MM.1S (cell line): ENCODE results near the gene ETV6.

ENCODE experiments used
- DNase-seq: peaks from one replicate; pipeline ENCODE4 v3.0.0-alpha.2; 2015
- H2AFZ ChIP-seq: fragments of 300-600 bp; sonication (generic); 2 replicates; pipeline ENCODE4 v1.6.0; 2016; ENCODE audit warnings: antibody characterized with exemption, low read length
- H3F3A ChIP-seq: fragments of 300-600 bp; sonication (generic); 2 replicates; pipeline ENCODE4 v1.6.1; 2016; ENCODE audit warnings: mild to moderate bottlenecking, antibody characterized with exemption, low read length, moderate library complexity, mixed read lengths; ENCODE audit not compliant: insufficient read depth
- H3K27ac ChIP-seq: fragments of 300-600 bp; sonication (generic); 2 replicates; pipeline ENCODE4 v1.5.1; 2016; ENCODE audit warnings: mild to moderate bottlenecking, low read length
- H3K27me3 ChIP-seq: fragments of 300-600 bp; sonication (generic); replicated peaks from 2 replicates; pipeline ENCODE4 v1.6.0; 2016; ENCODE audit warnings: low read length; ENCODE audit not compliant: insufficient read depth
- H3K36me3 ChIP-seq: fragments of 300-600 bp; sonication (generic); replicated peaks from 2 replicates; pipeline ENCODE4 v1.6.1; 2016; ENCODE audit warnings: mild to moderate bottlenecking, low read length, mixed read lengths; ENCODE audit not compliant: insufficient read depth
- H3K4me1 ChIP-seq: fragments of 300-600 bp; sonication (generic); 2 replicates; pipeline ENCODE4 v1.6.1; 2016; ENCODE audit warnings: low read length, mixed read lengths
- H3K4me2 ChIP-seq: fragments of 300-600 bp; sonication (generic); 2 replicates; pipeline ENCODE4 v1.6.0; 2016; ENCODE audit warnings: low read depth, low read length
- H3K4me3 ChIP-seq: fragments of 300-600 bp; sonication (generic); 2 replicates; pipeline ENCODE4 v1.5.1; 2016; ENCODE audit warnings: low read length, mixed read lengths
- H3K79me2 ChIP-seq: fragments of 300-600 bp; sonication (generic); 2 replicates; pipeline ENCODE4 v1.6.1; 2016; ENCODE audit warnings: mixed run types, low read length, mixed read lengths
- H3K9ac ChIP-seq: fragments of 300-600 bp; sonication (generic); 2 replicates; pipeline ENCODE4 v1.6.1; 2016; ENCODE audit warnings: low read length, mixed read lengths
- H3K9me2 ChIP-seq: fragments of 300-600 bp; sonication (generic); replicated peaks from 2 replicates; pipeline ENCODE4 v1.6.1; 2016; ENCODE audit warnings: mild to moderate bottlenecking, low read length, mixed read lengths; ENCODE audit not compliant: insufficient read depth
- H3K9me3 ChIP-seq: fragments of 300-600 bp; sonication (generic); replicated peaks from 2 replicates; pipeline ENCODE4 v1.6.1; 2016; ENCODE audit warnings: mild to moderate bottlenecking, low read length, mixed read lengths; ENCODE audit not compliant: insufficient read depth
- H4K20me1 ChIP-seq: fragments of 300-600 bp; sonication (generic); 2 replicates; pipeline ENCODE4 v1.6.1; 2016; ENCODE audit warnings: mild to moderate bottlenecking, low read length, moderate library complexity, mixed read lengths; ENCODE audit not compliant: insufficient read depth
- CTCF ChIP-seq: fragments of 300-600 bp; sonication (generic); IDR thresholded peaks from 2 replicates; pipeline ENCODE4 v1.5.1; 2016; ENCODE audit warnings: antibody characterized with exemption, low read length, mixed read lengths
- EZH2 ChIP-seq: fragments of 300-600 bp; sonication (generic); optimal IDR thresholded peaks from 2 replicates; pipeline ENCODE3; 2017; ENCODE audit warnings: low read depth, mild to moderate bottlenecking, antibody characterized with exemption, low read length, mixed read lengths
- EZH2phosphoT487 ChIP-seq: fragments of 300-600 bp; sonication (generic); IDR thresholded peaks from 2 replicates; pipeline ENCODE4 v1.6.1; 2018; ENCODE audit warnings: antibody characterized with exemption, low read length

ETV6 gene

GRCh38 chr12:11768233-11768965 is 118.9 kb downstream of the ETV6 start:
- H3K79me2 ChIP-seq = peaks cover 53% of the 10 kb centered on the region
- H3K9me3 ChIP-seq = no peaks in the 10 kb centered on the region
- no peak overlapping the region for H3K27ac ChIP-seq
- H2AFZ ChIP-seq = no peak overlapping the region
- no peak overlapping the region for H3K4me3 ChIP-seq
- H3K4me2 ChIP-seq = no peak overlapping the region
- no peak overlapping the region for H3K9ac ChIP-seq
- no peaks in the 10 kb centered on the region for H4K20me1 ChIP-seq
- H3K4me1 ChIP-seq = peaks cover 37% of the 10 kb centered on the region
- H3K27me3 ChIP-seq = no peaks in the 10 kb centered on the region
- H3F3A ChIP-seq = peaks cover 20% of the 10 kb centered on the region
- no peaks in the 10 kb centered on the region for H3K9me2 ChIP-seq
- H3K36me3 ChIP-seq = no peaks in the 10 kb centered on the region
- DNase-seq = no peak
- TF ChIP-seq CTCF (no peak), EZH2phosphoT487 (no peak), EZH2 (no peak)

- TF ChIP-seq CTCF (no peak), EZH2 (no peak), EZH2phosphoT487 (no peak)
- Histone ChIP-seq H3K4me1 (peaks cover 25% of the 10 kb centered on the region), H3K9ac (no peak overlapping the region), H3K27ac (no peak overlapping the region), H3K9me3 (no peaks in the 10 kb centered on the region), H3K36me3 (no peaks in the 10 kb centered on the region), H3K27me3 (no peaks in the 10 kb centered on the region), H3K4me3 (no peak overlapping the region), H3K9me2 (no peaks in the 10 kb centered on the region), H3K4me2 (no peak overlapping the region), H3F3A (peaks cover 20% of the 10 kb centered on the region), H3K79me2 (peaks cover 38% of the 10 kb centered on the region), H4K20me1 (no peaks in the 10 kb centered on the region), H2AFZ (no peak overlapping the region)
- no peak for DNase-seq
Measured at GRCh38 chr12:11769723-11770514, 120.4 kb downstream of the ETV6 start.

- H3K27me3 ChIP-seq = no peaks in the 10 kb centered on the region
- DNase-seq = no peak
- peaks cover 6% of the 10 kb centered on the region for H3F3A ChIP-seq
- no peak overlapping the region for H3K4me3 ChIP-seq
- H3K79me2 ChIP-seq = peaks cover 38% of the 10 kb centered on the region
- H3K36me3 ChIP-seq = no peaks in the 10 kb centered on the region
- H3K9ac ChIP-seq = no peak overlapping the region
- H2AFZ ChIP-seq = no peak overlapping the region
- H3K27ac ChIP-seq = no peak overlapping the region
- H3K4me1 ChIP-seq = peaks cover 11% of the 10 kb centered on the region
- H3K9me3 ChIP-seq = no peaks in the 10 kb centered on the region
- H3K4me2 ChIP-seq = no peak overlapping the region
- no peaks in the 10 kb centered on the region for H4K20me1 ChIP-seq
- no peak for TF ChIP-seq EZH2
- no peak for TF ChIP-seq CTCF
- no peaks in the 10 kb centered on the region for H3K9me2 ChIP-seq
Measured at GRCh38 chr12:11771356-11771755, 121.9 kb downstream of the ETV6 start.
